Limb (tissue), 2 donors: ENCODE data around the gene CCNG2.

Experiments used
- DNase-seq, 2 donors: peaks; one replicate each; pipeline ENCODE4 v3.0.0-alpha.2; 2016; ENCODE audit errors: extremely low spot score in 2 of 2

The CCNG2 gene

DNA sequence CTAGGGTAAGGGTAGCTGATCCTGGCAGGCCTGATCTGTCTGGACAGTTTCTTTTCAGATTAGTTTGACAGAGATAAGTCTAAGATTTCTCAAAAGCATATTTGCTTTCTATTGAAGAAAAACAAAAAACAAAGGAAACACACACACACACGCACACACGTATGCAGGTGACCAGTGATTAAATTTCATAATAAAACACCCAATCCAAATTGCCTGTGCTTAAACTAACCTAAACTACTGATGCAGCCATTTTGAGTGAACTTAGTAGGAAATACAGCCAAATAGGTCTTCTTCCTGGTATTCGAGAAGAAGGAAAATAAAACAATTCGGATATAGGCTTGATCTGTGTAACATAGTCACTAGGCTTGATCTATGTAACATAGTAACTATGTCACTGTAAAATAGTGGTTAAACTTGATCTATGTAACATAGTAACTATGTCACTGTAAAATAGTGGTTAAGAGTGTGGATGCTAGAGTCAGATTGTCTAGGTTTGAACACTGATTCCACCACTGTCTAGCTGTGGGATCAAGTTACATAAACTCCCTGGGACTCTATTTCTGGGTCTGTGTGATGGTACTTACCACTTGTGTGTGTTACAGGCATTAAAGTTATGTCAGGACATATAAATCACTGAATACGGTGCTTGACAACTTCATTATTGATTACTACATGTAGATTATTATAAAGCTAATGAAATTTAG is 9.8 kb upstream of the CCNG2 start:
- DNase-seq = no peak

DNA sequence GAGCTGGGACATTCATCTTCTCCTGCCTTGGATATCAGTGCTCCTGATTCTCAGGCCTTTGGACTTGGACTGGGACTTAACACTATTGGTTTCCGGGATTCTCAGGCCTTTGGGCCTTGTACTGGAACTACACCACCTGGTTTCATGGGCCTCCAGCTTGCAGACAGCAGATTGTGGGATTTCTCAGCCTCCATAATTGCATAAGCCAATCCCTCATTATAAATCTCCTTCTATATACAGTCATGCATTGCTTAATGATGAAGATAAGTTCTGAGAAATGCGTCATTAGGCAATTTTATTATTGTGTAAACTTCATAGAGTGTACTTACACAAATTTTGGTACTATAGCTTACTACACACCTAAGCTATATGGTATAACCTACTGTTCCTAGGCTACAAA is 8.9 kb upstream of the CCNG2 start:
- DNase-seq = no peak

DNA sequence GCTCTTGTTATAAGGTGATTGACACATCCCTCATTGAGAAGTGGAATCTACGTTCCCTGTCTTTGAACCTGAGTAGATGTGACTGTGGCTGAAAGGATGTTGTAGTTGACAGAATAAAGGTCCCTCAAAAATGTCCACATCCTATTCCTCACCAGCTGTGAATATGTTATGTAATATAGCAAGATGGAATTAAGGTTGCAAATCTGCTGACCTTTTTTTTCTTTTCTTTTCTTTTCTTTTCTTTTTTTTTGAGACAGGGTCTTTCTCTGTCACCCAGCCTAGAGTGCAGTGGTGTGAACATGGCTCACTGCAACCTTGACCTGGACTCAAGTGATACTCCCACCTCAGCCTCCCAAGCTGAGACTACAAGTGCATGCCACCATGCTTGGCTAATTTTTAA is 7.2 kb upstream of the CCNG2 start:
- no peak for DNase-seq

DNA sequence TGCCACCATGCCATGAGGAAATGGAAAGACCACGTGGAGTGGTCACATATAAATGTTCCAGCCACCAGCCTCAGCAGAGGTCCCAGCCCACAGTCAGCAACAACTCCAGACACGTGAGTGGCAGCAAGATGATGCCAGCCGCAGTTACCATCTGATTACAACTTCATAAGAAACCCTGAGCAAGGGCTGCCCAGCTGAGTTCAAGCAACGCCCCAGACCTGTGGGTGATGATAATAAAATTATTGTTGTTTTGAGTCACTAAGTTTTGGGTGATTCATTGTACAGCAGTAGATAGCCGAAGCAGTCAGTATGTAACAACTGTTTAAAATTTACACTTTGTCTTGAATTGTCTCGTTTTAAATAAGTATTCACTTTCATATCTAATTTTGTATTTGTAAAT is 5.8 kb upstream of the CCNG2 start:
- no peak for DNase-seq

DNA sequence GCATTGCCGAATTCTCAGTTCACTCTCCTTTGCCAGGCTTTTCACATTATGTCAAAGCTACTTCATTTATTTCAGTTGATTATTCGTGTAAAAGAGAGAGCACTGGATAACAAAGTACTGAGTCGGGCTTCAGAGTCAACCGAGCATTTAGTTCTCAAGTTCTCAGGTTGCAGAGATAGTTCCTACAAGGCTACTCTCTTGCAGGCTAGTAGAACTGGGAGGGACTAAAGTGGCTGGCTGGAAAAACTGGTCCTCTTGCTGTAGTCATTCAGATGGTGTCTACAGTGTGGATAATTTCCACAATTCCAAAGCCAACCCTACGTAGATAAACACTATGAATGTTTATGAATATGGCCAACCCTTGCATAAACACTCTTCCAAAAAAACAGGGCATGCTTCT is 4.6 kb upstream of the CCNG2 start:
- no peak for DNase-seq

- no peak for DNase-seq
These were observed 4.0 kb upstream of the CCNG2 start for GRCh38 chr4:77153006-77153405.

DNA sequence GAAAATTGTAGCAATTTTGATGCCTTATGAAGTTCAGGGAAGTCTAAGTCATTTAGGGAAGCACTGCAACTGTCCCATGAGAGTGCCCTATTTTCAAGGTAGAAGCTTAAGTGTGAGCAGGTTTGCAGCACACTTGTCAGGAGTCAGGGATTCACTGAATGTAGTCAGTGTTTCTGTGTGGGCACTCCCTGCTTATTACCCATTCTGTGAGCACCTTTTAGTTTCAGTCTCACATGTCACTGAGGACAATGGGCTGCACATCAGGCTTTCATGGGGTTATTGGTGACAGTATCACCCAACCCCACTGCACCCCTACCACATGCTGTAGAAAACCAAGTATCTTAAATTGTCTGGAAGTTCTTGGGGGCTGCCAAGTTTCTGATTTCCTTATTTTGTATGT is 2.9 kb upstream of the CCNG2 start:
- no peak for DNase-seq

- no peak for DNase-seq
These were observed 2.1 kb upstream of the CCNG2 start for GRCh38 chr4:77154761-77155499.

DNA sequence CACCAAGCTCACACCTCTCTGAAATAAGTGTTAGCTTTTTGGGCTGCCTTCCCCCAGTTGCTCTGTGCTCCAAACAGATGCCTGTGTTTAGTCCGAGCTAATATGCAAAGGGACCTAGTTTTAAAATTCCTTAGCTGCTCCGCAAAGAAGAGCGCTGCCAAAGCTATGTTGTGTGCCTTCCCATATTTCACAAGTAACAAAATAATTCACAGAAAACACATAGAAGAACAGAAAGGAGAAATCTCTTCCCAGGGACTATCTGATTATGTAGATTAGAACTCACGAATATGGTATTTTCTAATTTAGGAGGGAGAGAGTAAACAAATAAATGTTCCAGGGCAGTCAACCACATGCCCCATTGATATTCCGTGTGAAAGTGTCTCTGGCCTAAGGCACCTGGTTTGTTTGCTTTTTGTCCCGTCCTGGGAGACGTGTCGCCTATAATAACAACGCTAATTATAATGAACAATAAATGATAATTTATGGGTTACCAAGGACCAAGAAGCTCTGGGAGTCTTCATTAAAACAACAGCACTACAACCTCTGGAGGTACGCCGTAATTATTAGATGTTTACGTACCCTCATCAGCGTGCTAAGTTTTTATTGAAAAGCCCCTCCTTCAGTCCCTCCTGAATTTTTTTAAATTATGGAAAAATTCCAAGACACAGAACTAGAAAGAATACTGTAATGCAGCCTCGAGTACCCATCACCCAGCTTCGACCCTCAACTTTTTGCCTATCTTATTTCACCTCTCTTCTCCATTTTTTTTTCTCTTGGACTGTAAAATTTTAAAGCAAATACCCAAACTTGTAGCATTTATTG is 1.2 kb upstream of the CCNG2 start:
- no peak for DNase-seq

- DNase-seq = peak; percentile 96 to 99
These were observed 485 bp upstream of the CCNG2 start for GRCh38 chr4:77156533-77156911.

GRCh38 chr4:77157859-77158486 is 966 bp downstream of the CCNG2 start:
- peak; percentile 91 to 94 for DNase-seq

- no peak for DNase-seq
These were observed 1.5 kb downstream of the CCNG2 start for GRCh38 chr4:77158487-77158861.

GRCh38 chr4:77159806-77160205 is 2.8 kb downstream of the CCNG2 start:
- no peak for DNase-seq

GRCh38 chr4:77163641-77164040 is 6.6 kb downstream of the CCNG2 start:
- no peak for DNase-seq

- no peak for DNase-seq
These were observed 10.2 kb downstream of the CCNG2 start for GRCh38 chr4:77167173-77167572.

DNA sequence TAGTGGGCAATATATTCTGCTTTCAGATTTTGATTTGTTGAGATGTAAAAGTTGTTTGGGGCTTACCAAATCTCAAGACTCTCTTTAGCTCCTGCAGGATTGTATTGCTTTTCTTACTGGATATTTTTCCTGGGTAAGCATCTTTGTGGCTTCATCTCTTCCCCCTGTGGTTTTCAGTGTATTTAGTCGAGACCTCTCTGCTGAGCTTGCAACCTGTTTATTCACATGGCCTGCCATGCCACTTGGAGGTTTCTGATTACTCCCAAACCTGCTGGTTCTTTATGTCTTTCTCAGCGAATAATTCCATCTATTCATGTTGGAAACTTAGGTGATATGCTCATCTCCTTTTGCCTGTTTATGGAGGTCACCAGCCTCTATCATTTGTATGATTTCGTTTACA is 10.9 kb downstream of the CCNG2 start:
- DNase-seq = no peak

- no peak for DNase-seq
These were observed 12.5 kb downstream of the CCNG2 start for GRCh38 chr4:77169481-77169880.

DNA sequence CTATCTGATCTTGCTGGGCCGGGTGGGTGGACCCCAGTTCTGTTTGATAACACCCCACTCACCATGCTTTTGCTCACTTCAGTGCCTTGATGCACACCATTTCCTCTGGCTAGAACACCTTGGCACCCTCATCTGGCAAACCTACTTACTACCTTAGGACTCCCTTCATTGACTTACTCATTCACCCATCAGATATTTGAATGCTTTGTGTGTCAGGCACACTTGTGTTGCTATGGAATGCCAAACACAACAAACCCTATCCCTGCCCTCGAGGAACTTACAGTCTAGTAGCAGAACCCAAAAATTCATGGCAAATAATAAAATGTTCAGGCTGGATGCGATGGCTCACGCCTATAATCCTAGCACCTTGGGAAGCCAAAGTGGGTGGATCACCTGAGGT is 13.9 kb downstream of the CCNG2 start:
- no peak for DNase-seq

DNA sequence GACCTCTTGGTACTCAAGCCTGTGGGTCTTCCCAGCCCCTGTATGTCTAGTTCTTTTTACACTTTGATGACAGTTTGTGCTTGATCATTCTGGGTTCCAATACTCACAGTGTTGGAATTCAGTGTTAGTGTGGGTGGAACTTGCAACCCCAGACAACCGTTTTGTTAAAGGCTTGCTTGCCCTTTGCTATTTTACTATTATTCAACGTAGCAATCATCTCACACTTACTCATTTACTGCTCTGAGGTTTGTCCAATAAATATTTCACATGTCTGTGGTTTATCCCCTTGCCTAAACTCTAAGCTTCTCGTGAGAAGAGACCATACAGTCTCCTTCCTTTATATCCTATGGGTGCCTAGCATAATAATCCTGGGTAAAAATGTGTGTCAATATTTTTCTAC is 15.3 kb downstream of the CCNG2 start:
- no peak for DNase-seq

DNA sequence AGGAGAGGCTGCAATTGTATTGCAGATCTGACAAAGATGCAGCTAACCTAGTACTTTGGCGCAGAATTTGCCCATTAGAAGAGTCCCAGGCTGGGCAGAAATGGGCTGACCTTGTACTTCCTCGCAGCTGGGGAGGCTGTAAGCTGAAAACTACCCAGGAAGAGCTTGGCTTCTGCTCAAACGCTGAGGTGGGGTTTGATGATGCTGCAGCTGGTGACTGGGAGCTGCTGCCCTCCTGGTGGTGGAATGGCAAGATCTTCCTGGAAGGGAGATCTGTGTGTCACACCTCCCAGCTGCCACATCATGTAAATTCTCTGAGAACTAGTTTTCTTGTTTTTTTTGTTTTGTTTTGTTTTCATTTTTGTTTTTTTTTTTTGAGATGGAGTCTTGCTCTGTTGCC is 17.4 kb downstream of the CCNG2 start:
- DNase-seq = no peak

- no peak for DNase-seq
These were observed 18.2 kb downstream of the CCNG2 start for GRCh38 chr4:77175201-77175611.

GRCh38 chr4:77176640-77177039 is 19.6 kb downstream of the CCNG2 start:
- DNase-seq = no peak
